Measurements from ENCODE around the gene DIS3L2.

DNA sequence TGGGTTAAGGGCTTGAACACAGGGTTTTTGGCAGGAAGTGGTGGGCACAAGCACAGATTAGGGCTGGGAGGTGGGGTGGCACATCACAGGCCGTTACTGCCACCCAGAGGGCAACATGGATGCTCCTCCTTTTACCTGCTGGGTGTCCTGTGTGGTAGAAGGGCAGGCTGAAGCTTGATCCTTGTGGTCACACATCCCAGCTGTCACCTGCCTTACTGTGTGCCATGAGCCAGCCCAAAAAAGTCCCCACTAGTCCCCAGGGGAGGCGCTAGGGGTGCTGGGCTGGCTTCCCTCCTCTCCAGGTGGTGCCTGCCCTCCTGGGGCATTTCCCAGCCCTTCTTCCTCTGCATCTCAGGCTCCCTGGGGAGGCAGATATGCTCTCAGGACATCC lies 366.5 kb downstream of the DIS3L2 start:
- TF ChIP-seq POLR2A (IDR thresholded peaks at IDR 0.05; ENCODE audit: low read length) (no peak), GATA1 (IDR thresholded peaks at IDR 0.05; ENCODE audit: low read depth, low read length) (no peak)

Measured in erythroblast (primary cell).